HEK293 (cell line): Measurements from ENCODE around the gene DBN1.

Experiments
- CTCF ChIP-seq: fragments of 450-650 bp; formaldehyde crosslinking; IDR thresholded peaks from 2 replicates; pipeline ENCODE4 v1.5.1; 2016; ENCODE audit warnings: missing biosample characterization, missing genetic modification characterization
- PATZ1 ChIP-seq: fragments of 450-650 bp; formaldehyde crosslinking; IDR thresholded peaks from 2 replicates; pipeline ENCODE4 v1.5.1; 2016; ENCODE audit warnings: missing biosample characterization, missing genetic modification characterization
- ZNF510 ChIP-seq: fragments of 450-650 bp; formaldehyde crosslinking; IDR thresholded peaks from 2 replicates; pipeline ENCODE4 v1.5.1; 2018; ENCODE audit warnings: mild to moderate bottlenecking, missing genetic modification characterization, missing biosample characterization; ENCODE audit not compliant: insufficient replicate concordance
- ZNF585B ChIP-seq: fragments of 450-650 bp; formaldehyde crosslinking; IDR thresholded peaks from 2 replicates; pipeline ENCODE4 v1.5.1; 2016; ENCODE audit warnings: missing biosample characterization, missing genetic modification characterization
- ZNF610 ChIP-seq: fragments of 450-650 bp; formaldehyde crosslinking; IDR thresholded peaks from 2 replicates; pipeline ENCODE4 v1.5.1; 2016; ENCODE audit warnings: missing biosample characterization, missing genetic modification characterization, borderline replicate concordance
- TF ChIP-seq, protein P1 (sequence below): fragments of 450-650 bp; formaldehyde crosslinking; IDR thresholded peaks from 2 replicates; pipeline ENCODE4 v1.5.1; 2016; ENCODE audit warnings: missing biosample characterization, missing genetic modification characterization

DNA sequence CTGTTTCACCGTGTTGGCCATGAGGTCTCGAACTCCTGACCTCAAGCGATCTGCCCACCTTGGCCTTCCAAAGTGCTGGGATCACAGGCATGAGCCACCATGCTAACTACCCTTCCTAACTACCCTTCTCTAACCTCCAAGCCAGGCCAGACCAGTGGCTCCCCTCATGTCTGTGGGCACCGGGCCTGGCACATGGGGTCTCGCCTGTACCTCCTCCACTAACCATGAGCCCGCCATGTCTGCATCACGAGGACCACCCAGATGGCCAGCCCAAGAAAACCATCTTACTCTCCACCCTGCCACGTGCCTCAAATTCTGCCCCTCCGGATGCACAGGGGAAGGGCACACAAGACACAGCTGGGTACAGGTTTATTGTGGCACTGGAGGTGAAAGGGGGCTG is 9.6 kb upstream of the DBN1 start:
- TF ChIP-seq ZNF585B (tag by site-specific recombination), result no peak
- no peak for TF ChIP-seq CTCF (tag by site-specific recombination)
- no peak for TF ChIP-seq ZNF610
- TF ChIP-seq, protein P1, sequence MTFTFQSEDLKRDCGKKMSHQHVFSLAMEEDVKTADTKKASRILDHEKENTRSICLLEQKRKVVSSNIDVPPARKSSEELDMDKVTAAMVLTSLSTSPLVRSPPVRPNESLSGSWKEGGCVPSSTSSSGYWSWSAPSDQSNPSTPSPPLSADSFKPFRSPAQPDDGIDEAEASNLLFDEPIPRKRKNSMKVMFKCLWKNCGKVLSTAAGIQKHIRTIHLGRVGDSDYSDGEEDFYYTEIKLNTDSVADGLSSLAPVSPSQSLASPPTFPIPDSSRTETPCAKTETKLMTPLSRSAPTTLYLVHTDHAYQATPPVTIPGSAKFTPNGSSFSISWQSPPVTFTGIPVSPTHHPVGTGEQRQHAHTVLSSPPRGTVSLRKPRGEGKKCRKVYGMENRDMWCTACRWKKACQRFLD, result no peak
- no peak for TF ChIP-seq PATZ1 (tag by site-specific recombination)
- TF ChIP-seq ZNF510 (tag by site-specific recombination), result no peak
